Ishikawa (cell line): ENCODE results near the gene MAG.

ENCODE experiments used
- CEBPB ChIP-seq: IDR thresholded peaks from 2 replicates; pipeline ENCODE4 v1.6.1; 2012
- CREB1 ChIP-seq: IDR thresholded peaks from 2 replicates; pipeline ENCODE4 v1.6.1; 2012; ENCODE audit warnings: low read depth
- EGR1 ChIP-seq: IDR thresholded peaks from 2 replicates; pipeline ENCODE4 v1.6.1; 2012
- FOXM1 ChIP-seq: IDR thresholded peaks from 2 replicates; pipeline ENCODE4 v1.6.1; 2012; ENCODE audit warnings: low read depth, borderline replicate concordance
- MAX ChIP-seq: IDR thresholded peaks from 2 replicates; pipeline ENCODE4 v1.6.1; 2012
- NFIC ChIP-seq: IDR thresholded peaks from 2 replicates; pipeline ENCODE4 v1.6.1; 2012
- RAD21 ChIP-seq: IDR thresholded peaks from 2 replicates; pipeline ENCODE4 v1.6.1; 2012; ENCODE audit warnings: low read depth
- REST ChIP-seq: IDR thresholded peaks from 2 replicates; pipeline ENCODE4 v1.6.1; 2012; ENCODE audit warnings: low read depth, mild to moderate bottlenecking
- TAF1 ChIP-seq: IDR thresholded peaks from 2 replicates; pipeline ENCODE4 v1.6.1; 2012; ENCODE audit warnings: low read depth, mild to moderate bottlenecking
- TEAD4 ChIP-seq: IDR thresholded peaks from 2 replicates; pipeline ENCODE4 v1.6.1; 2012
- YY1 ChIP-seq: IDR thresholded peaks from 2 replicates; pipeline ENCODE4 v1.6.1; 2012; ENCODE audit warnings: low read depth
- ZBTB7A ChIP-seq: IDR thresholded peaks from 2 replicates; pipeline ENCODE4 v1.6.1; 2012; ENCODE audit warnings: low read depth

- TF ChIP-seq ZBTB7A (no peak), MAX (no peak), TEAD4 (no peak), FOXM1 (no peak), REST (no peak), RAD21 (no peak), YY1 (no peak), CEBPB (no peak), NFIC (no peak), CREB1 (no peak), TAF1 (no peak), EGR1 (no peak)
Observed at GRCh38 chr19:35350591-35350990, 58.6 kb downstream of the MAG start.
